Activated B cell treated with CpG ODN at 0.5 μM for 24 hours (primary cell): ENCODE data around the gene CUEDC1. TPM values are rescaled to one million over a fixed set of nuclear protein-coding genes. Genes with fewer than 3 reads are reported as not detected.

Source experiments
- ATAC-seq: fragments of 200-7000 bp; cut with Tn5 transposase; one replicate; pipeline ENCODE4 v1.10.0; 2021; ENCODE audit warnings: low read depth, mild to moderate bottlenecking, moderate library complexity
- CTCF ChIA-PET: fragments of 350-600 bp; sonication (Branson Sonifier 250); formaldehyde crosslinking; loops from one replicate; lab custom pipeline; 2021; ENCODE audit warnings: antibody characterized with exemption; lab: Charles Lee
- POLR2A ChIA-PET: fragments of 350-600 bp; sonication (Branson Sonifier 250); formaldehyde crosslinking; loops from one replicate; lab custom pipeline; 2021; ENCODE audit warnings: antibody characterized with exemption; lab: Charles Lee
- DNase-seq: peaks from one replicate; pipeline ENCODE4 v3.0.0; 2022
- H3K27ac Mint-ChIP-seq: one replicate; pipeline ENCODE4 v1.8.0; 2020; ENCODE audit warnings: mixed read lengths
- H3K27me3 Mint-ChIP-seq: one replicate; pipeline ENCODE4 v1.8.0; 2021; ENCODE audit warnings: mixed read lengths
- H3K36me3 Mint-ChIP-seq: one replicate; pipeline ENCODE4 v1.8.0; 2021; ENCODE audit warnings: low read depth, mixed read lengths
- H3K4me1 Mint-ChIP-seq: one replicate; pipeline ENCODE4 v1.8.0; 2021; ENCODE audit warnings: mixed read lengths
- H3K4me3 Mint-ChIP-seq: one replicate; pipeline ENCODE4 v1.8.0; 2020; ENCODE audit warnings: mild to moderate bottlenecking, mixed read lengths
- H3K9me3 Mint-ChIP-seq: one replicate; pipeline ENCODE4 v1.8.0; 2020; ENCODE audit warnings: mixed read lengths
- intact Hi-C: fragments of 100-400 bp; cut with micrococcal nuclease; formaldehyde crosslinking; loops from one replicate; pipeline ENCODE4 v1.15.1; 2024
- total RNA-seq: library from RNA; stranded (reverse); gene quantifications from 2 replicates; pipeline ENCODE4 v1.2.3, GENCODE V29; 2022
- TF ChIP-seq, protein P1 (sequence below): fragments of 200-600 bp; IDR thresholded peaks from one replicate; pipeline ENCODE4 v1.8.0; 2022; ENCODE audit warnings: antibody characterized with exemption, mild to moderate bottlenecking

CUEDC1 gene
- total RNA-seq, 1 donor from 2014 or later: not detected

DNA sequence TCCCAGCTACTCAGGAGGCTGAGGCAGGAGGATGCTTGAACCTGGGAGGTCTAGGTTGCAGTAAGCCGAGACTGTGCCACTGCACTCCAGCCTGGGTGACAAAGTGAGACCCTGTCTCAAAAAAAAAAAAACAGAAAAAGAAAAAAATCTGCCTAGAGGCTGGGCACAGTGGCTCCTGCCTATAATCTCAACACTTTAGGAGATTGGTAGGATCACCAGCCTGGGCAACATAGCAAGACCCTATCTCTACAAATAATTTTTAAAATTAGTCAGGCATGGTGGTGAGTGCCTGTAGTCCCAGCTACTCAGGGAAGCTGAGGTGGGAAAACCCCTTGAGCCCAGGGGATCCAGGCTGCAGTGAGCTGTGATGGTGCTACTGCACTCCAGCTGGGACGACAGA is 17.7 kb downstream of the CUEDC1 start:
- ATAC-seq (no peak), DNase-seq (no peak)
- H3K27ac Mint-ChIP-seq: no peak overlapping the region
- ChIA-PET CTCF (interaction anchor here (1.3 kb wide), 1 partner anchor 18 kb away, joined by 3 read pairs; the partner anchor contains the start of gene CUEDC1), POLR2A (no interaction called here)
- intact Hi-C loops: loop anchor here (5.0 kb wide), 1 partner anchor 35 kb away; no protein-coding TSS in a partner anchor
- H3K4me1 Mint-ChIP-seq: peaks cover 26% of the 10 kb centered on the region
- TF ChIP-seq, protein P1, sequence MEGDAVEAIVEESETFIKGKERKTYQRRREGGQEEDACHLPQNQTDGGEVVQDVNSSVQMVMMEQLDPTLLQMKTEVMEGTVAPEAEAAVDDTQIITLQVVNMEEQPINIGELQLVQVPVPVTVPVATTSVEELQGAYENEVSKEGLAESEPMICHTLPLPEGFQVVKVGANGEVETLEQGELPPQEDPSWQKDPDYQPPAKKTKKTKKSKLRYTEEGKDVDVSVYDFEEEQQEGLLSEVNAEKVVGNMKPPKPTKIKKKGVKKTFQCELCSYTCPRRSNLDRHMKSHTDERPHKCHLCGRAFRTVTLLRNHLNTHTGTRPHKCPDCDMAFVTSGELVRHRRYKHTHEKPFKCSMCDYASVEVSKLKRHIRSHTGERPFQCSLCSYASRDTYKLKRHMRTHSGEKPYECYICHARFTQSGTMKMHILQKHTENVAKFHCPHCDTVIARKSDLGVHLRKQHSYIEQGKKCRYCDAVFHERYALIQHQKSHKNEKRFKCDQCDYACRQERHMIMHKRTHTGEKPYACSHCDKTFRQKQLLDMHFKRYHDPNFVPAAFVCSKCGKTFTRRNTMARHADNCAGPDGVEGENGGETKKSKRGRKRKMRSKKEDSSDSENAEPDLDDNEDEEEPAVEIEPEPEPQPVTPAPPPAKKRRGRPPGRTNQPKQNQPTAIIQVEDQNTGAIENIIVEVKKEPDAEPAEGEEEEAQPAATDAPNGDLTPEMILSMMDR: no peak
- H3K36me3 Mint-ChIP-seq: no peaks in the 10 kb centered on the region
- no peaks in the 10 kb centered on the region for H3K9me3 Mint-ChIP-seq
- peaks cover 39% of the 10 kb centered on the region for H3K27me3 Mint-ChIP-seq
- H3K4me3 Mint-ChIP-seq: no peak overlapping the region

- intact Hi-C loops: loop anchor here (5.0 kb wide), 1 partner anchor 34 kb away; no protein-coding TSS in a partner anchor
- H3K27ac Mint-ChIP-seq: no peak overlapping the region
- no peaks in the 10 kb centered on the region for H3K9me3 Mint-ChIP-seq
- no peak overlapping the region for H3K4me3 Mint-ChIP-seq
- ATAC-seq (no peak), DNase-seq (no peak)
- peaks cover 18% of the 10 kb centered on the region for H3K4me1 Mint-ChIP-seq
- ChIA-PET POLR2A (interaction anchor here (0.9 kb wide), 1 partner anchor 71 kb away, joined by 3 read pairs; no protein-coding TSS in a partner anchor), CTCF (no interaction called here)
- peaks cover 28% of the 10 kb centered on the region for H3K27me3 Mint-ChIP-seq
- TF ChIP-seq, protein P1: no peak
- H3K36me3 Mint-ChIP-seq: no peaks in the 10 kb centered on the region
Measured at GRCh38 chr17:57935833-57936807, 19.1 kb downstream of the CUEDC1 start.

DNA sequence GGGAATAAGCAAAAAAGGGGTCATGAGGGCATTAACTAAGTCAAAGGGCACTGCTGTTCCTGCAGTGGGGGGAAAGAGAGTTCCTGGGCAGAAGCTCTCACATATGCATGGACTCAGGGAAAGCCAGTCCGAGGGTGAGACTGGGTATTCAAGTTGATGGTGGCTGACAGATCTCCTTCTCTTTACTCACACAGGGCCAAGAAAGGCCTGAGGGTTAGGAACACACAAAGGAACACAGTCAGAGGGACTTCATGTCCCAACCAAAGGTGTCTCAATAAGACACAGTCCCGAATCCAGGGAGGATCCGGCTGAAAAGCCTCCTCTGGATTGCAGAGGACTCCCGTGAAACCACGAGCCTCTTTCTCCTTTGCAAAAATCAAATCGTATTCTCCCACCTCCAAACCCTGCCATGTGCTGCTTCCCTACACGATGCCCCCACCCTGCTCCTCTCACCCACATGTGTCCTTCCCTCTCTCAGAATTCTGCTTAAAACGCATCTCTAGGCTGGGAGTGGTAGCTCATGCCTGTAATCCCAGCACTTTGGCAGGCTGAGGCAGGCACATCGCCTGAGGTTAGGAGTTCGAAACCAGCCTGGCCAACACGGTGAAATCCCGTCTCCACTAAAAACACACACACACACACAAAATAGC is 23.6 kb downstream of the CUEDC1 start:
- Mint-ChIP-seq H3K36me3 (no peaks in the 10 kb centered on the region), H3K9me3 (no peaks in the 10 kb centered on the region), H3K27me3 (peaks cover 34% of the 10 kb centered on the region), H3K4me3 (no peak overlapping the region), H3K27ac (no peak overlapping the region), H3K4me1 (no peaks in the 10 kb centered on the region)
- ChIA-PET CTCF (no interaction called here), POLR2A (interaction anchor here (0.6 kb wide), 1 partner anchor 18 kb away, joined by 4 read pairs; no protein-coding TSS in a partner anchor)
- ATAC-seq (no peak), DNase-seq (no peak)
- TF ChIP-seq, protein P1: no peak
- intact Hi-C loops: no loop called here

DNA sequence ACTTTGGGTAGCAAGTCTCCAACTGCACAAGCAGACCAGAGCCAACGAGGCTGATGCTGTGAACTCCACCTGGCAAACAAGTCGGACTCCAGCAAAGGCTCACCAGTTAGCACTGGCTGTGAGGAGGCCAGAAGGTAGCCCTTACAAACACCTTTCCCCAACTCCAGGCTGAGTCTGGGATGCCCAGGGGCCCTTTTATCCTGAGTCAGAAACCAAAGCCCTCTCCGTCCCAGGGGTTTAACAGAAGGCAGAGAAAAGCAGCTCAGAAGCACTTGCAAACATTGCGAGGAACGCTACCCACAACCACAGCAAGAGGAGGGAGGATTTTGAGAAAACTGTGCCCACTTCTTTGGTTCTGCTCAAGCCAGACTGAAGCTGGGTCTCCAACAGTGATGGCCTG is 25.0 kb downstream of the CUEDC1 start:
- ATAC-seq (no peak), DNase-seq (no peak)
- intact Hi-C loops: no loop called here
- ChIA-PET POLR2A (no interaction called here), CTCF (no interaction called here)
- no peaks in the 10 kb centered on the region for H3K36me3 Mint-ChIP-seq
- no peaks in the 10 kb centered on the region for H3K4me1 Mint-ChIP-seq
- H3K27me3 Mint-ChIP-seq: peaks cover 31% of the 10 kb centered on the region
- no peaks in the 10 kb centered on the region for H3K9me3 Mint-ChIP-seq
- H3K4me3 Mint-ChIP-seq: no peak overlapping the region
- TF ChIP-seq, protein P1: no peak
- no peak overlapping the region for H3K27ac Mint-ChIP-seq

- TF ChIP-seq, protein P1: no peak
- peaks cover 34% of the 10 kb centered on the region for H3K27me3 Mint-ChIP-seq
- H3K9me3 Mint-ChIP-seq: no peaks in the 10 kb centered on the region
- no peaks in the 10 kb centered on the region for H3K36me3 Mint-ChIP-seq
- DNase-seq (no peak), ATAC-seq (no peak)
- POLR2A ChIA-PET: no interaction called here
- H3K27ac Mint-ChIP-seq: no peak overlapping the region
- CTCF ChIA-PET: no interaction called here
- H3K4me3 Mint-ChIP-seq: no peak overlapping the region
- intact Hi-C loops: no loop called here
- H3K4me1 Mint-ChIP-seq: no peaks in the 10 kb centered on the region
Measured at GRCh38 chr17:57929386-57929785, 25.8 kb downstream of the CUEDC1 start.
